K562 (cell line): ENCODE results near the gene DUS1L. TPM values are rescaled to one million over a fixed set of nuclear protein-coding genes. Genes with fewer than 3 reads are reported as not detected.

Experiments
- ATAC-seq: fragments of 200-7000 bp; cut with Tn5 transposase; 3 replicates; pipeline ENCODE4 v1.9.1; 2020; ENCODE audit warnings: moderate library complexity
- BruUV-seq: library from RNA; stranded (reverse); fragments of 400-500 nt; replicated peaks from 2 replicates; lab custom pipeline; 2021; lab: Mats Ljungman, UMichigan
- CTCF ChIA-PET: fragments of 300-600 bp; formaldehyde crosslinking; extraction: SDS; loops from one replicate; lab custom pipeline; 2021; ENCODE audit warnings: low intra/inter-chr PET ratio; lab: Yijun Ruan, JAX
- POLR2A ChIA-PET: fragments of 300-600, 350-650 bp; sonication (Branson Sonifier 250); formaldehyde crosslinking; extraction: SDS; loops from one replicate; lab custom pipeline; 2021; ENCODE audit warnings: antibody characterized with exemption, inconsistent platforms; lab: Yijun Ruan, JAX
- DNase-seq, 4 experiments: peaks; one replicate each; pipeline versions ENCODE4 v3.0.0 to v3.0.0-alpha.2; 2011 to 2018; ENCODE audit warnings: low spot score in 3 of 4, mixed read lengths in 3 of 4; ENCODE audit errors: extremely low read depth in 1 of 4
- FAIRE-seq: peaks from 2 replicates; lab custom pipeline; 2011; peaks lifted over from hg19 to GRCh38; lab: Jason Lieb, UNC
- H2AFZ ChIP-seq: 2 replicates; pipeline ENCODE4 v1.6.0; 2011; ENCODE audit warnings: low read depth, low read length, control low read depth, inconsistent platforms
- H3K27ac ChIP-seq: fragments of 200-600 bp; 3 replicates; pipeline ENCODE4 v1.8.0; 2011; ENCODE audit warnings: low read depth, mild to moderate bottlenecking, control low read depth, inconsistent platforms, low read length, moderate library complexity, mixed read lengths; ENCODE audit errors: extremely low read depth
- H3K27me3 ChIP-seq, 2 experiments: fragments of 300-600 bp in 1 of 2; 2 replicates in 1 of 2; 3 replicates in 1 of 2; pipeline versions ENCODE4 v1.6.0 to v1.8.0; 2011; ENCODE audit warnings: inconsistent platforms in 2 of 2, low read length in 2 of 2, mild to moderate bottlenecking in 1 of 2, mixed read lengths in 1 of 2, moderate library complexity in 1 of 2; ENCODE audit not compliant: control insufficient read depth in 2 of 2, insufficient read depth in 2 of 2
- H3K36me3 ChIP-seq: fragments of 300-600 bp; 3 replicates; pipeline ENCODE4 v1.8.0; 2011; ENCODE audit warnings: mild to moderate bottlenecking, low read length, inconsistent platforms; ENCODE audit not compliant: control insufficient read depth, insufficient read depth
- H3K4me1 ChIP-seq, 2 experiments: fragments of 200-600 bp in 1 of 2; replicated peaks in 1 of 2; 2 replicates in 1 of 2; 3 replicates in 1 of 2; pipeline versions ENCODE4 v1.5.1 to v1.8.0; 2011; ENCODE audit warnings: inconsistent platforms in 2 of 2, low read length in 2 of 2, mild to moderate bottlenecking in 1 of 2, mixed read lengths in 1 of 2, moderate library complexity in 1 of 2; ENCODE audit not compliant: control insufficient read depth in 2 of 2, insufficient read depth in 2 of 2
- H3K4me2 ChIP-seq: 2 replicates; pipeline ENCODE4 v1.6.1; 2011; ENCODE audit warnings: low read length, control low read depth, inconsistent platforms, mixed read lengths; ENCODE audit not compliant: insufficient read depth
- H3K4me3 ChIP-seq: fragments of 200-600 bp; sonication (generic), shearing (Covaris generic); 2 replicates; pipeline ENCODE4 v1.5.1; 2016; ENCODE audit warnings: control low read depth, inconsistent platforms
- H3K79me2 ChIP-seq: fragments of 200-600 bp; 3 replicates; pipeline ENCODE4 v1.8.0; 2011; ENCODE audit warnings: low read length, inconsistent platforms; ENCODE audit not compliant: control insufficient read depth, insufficient read depth
- H3K9ac ChIP-seq, 2 experiments: 2 replicates each; pipeline versions ENCODE4 v1.6.0 to v1.6.1; 2011; ENCODE audit warnings: low read depth in 2 of 2, low read length in 2 of 2, control low read depth in 1 of 2, inconsistent platforms in 1 of 2, mild to moderate bottlenecking in 1 of 2, mixed read lengths in 1 of 2; ENCODE audit not compliant: insufficient read depth in 1 of 2
- H3K9me1 ChIP-seq: one replicate; pipeline ENCODE4 v1.6.0; 2011; ENCODE audit warnings: inconsistent platforms, mild to moderate bottlenecking, low read length, moderate library complexity; ENCODE audit not compliant: control insufficient read depth, insufficient read depth
- H3K9me3 ChIP-seq: replicated peaks from 2 replicates; pipeline ENCODE4 v1.5.1; 2011; ENCODE audit warnings: low read depth, low read length, inconsistent platforms; ENCODE audit not compliant: control insufficient read depth, insufficient read depth
- H4K20me1 ChIP-seq: replicated peaks from 2 replicates; pipeline ENCODE4 v1.6.1; 2011; ENCODE audit warnings: low read length, inconsistent platforms, mixed read lengths; ENCODE audit not compliant: control insufficient read depth, insufficient read depth
- RBBP5 ChIP-seq: fragments of 200-600 bp; sonication (generic); IDR thresholded peaks from 2 replicates; pipeline ENCODE4 v1.6.1; 2012; ENCODE audit warnings: borderline replicate concordance, mild to moderate bottlenecking, low read length, control low read depth, inconsistent platforms; ENCODE audit not compliant: insufficient read depth, poor library complexity, severe bottlenecking
- WGBS: fragments of 100-300 bp; shearing (Covaris generic); methylation state at CpG from one replicate; pipeline ENCODE4 v1.1.6; 2016; ENCODE audit warnings: low coverage, mixed read lengths; ENCODE audit not compliant: insufficient coverage; ENCODE audit errors: missing lambda C conversion rate; 5-methylcytosine and 5-hydroxymethylcytosine counted together
- in situ Hi-C: fragments of 300-500 bp; cut with MboI; formaldehyde crosslinking; loops from 4 replicates; pipeline ENCODE4 v1.15.0; 2018; ENCODE audit warnings: inconsistent platforms, mixed read lengths
- intact Hi-C: fragments of 100-400 bp; cut with micrococcal nuclease; formaldehyde crosslinking; loops from 2 replicates; pipeline ENCODE4 v1.14.2; 2022
- polyA plus RNA-seq, 8 experiments: library from polyadenylated mRNA; depleted of rRNA in 4 of 8; stranded (reverse) in 5 of 8; unstranded in 3 of 8; fragments of >200 nt; fragmentation: Nextera tagmentation in 2 of 8; fragmentation: Illumina TruSeq in 1 of 8; extraction: Ambion mirVana in 2 of 8; extraction: Trizol in 1 of 8; gene quantifications; 2 replicates each; pipeline versions ENCODE4 v1.2.1 to v1.2.3, GENCODE V29; 2011 to 2014; ENCODE audit warnings: inconsistent platforms in 1 of 8, missing spikeins in 1 of 8
- total RNA-seq, 7 experiments: library from RNA; depleted of rRNA in 6 of 7; stranded (reverse); fragments of >200 nt in 6 of 7; fragmentation: Illumina TruSeq in 2 of 7; extraction: Trizol in 2 of 7; gene quantifications; 2 replicates each; pipeline versions ENCODE4 v1.2.1 to v1.2.3, GENCODE V29; 2011 to 2021; ENCODE audit warnings: low replicate concordance in 1 of 7
- TF ChIP-seq, protein P1 (sequence below), 2 experiments: IDR thresholded peaks; 2 replicates each; pipeline ENCODE4 v1.6.1; 2011; ENCODE audit warnings: borderline replicate concordance in 1 of 2, control low read depth in 1 of 2, low read depth in 1 of 2, low read length in 1 of 2, mild to moderate bottlenecking in 1 of 2, mixed read lengths in 1 of 2, moderate library complexity in 1 of 2; ENCODE audit not compliant: insufficient read depth in 1 of 2, insufficient read length in 1 of 2, poor library complexity in 1 of 2, severe bottlenecking in 1 of 2; ENCODE audit errors: extremely low read depth in 1 of 2

Gene DUS1L
- total and polyA plus RNA-seq, 9 of the 15 experiments (the other 6 are each of a cell fraction or from before 2014, with no cell fraction given) = 7.8 to 210 (median 83.9) TPM

- no peak for FAIRE-seq
Measured at GRCh38 chr17:82052638-82053059, 13.0 kb downstream of the DUS1L start.

More at GRCh38 chr17:82052638-82053059, 13.0 kb downstream of the DUS1L start:
- no peaks in the 10 kb centered on the region for H3K27me3 ChIP-seq
- 0 out of 2 replicates have a peak, but pooled peaks cover 11% of the 10 kb centered on the region for H4K20me1 ChIP-seq
- WGBS = 4% methylated on average over 19 of the region's 19 CpGs
- DNase-seq (no peak), ATAC-seq (no peak)
- peak overlapping the region; percentile 88 for H3K4me2 ChIP-seq
- H3K9me1 ChIP-seq = no peaks in the 10 kb centered on the region
- intact Hi-C loops (no loop called here), in situ Hi-C loops (no loop called here)
- H3K27ac ChIP-seq = peak overlapping the region; percentile 68; the same call in 2 of the 3 replicates
- ChIA-PET CTCF (no interaction called here), POLR2A (interaction anchor here (0.6 to 1.0 kb wide), 4 partner anchors 46 to 730 kb away, joined by 3 read pairs; no protein-coding TSS in a partner anchor)
- no peak overlapping the region for H2AFZ ChIP-seq
- no peaks in the 10 kb centered on the region for H3K9me3 ChIP-seq
- BruUV-seq = no TSS peak
- H3K4me1 ChIP-seq = peaks cover 6 to 92% of the 10 kb centered on the region in 2 experiments; a peak in 3 of 5 replicates
- H3K36me3 ChIP-seq = peaks cover 75% of the 10 kb centered on the region; the same call in 2 of the 3 replicates
- no peak for TF ChIP-seq RBBP5
- TF ChIP-seq, protein P1, sequence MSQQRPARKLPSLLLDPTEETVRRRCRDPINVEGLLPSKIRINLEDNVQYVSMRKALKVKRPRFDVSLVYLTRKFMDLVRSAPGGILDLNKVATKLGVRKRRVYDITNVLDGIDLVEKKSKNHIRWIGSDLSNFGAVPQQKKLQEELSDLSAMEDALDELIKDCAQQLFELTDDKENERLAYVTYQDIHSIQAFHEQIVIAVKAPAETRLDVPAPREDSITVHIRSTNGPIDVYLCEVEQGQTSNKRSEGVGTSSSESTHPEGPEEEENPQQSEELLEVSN (IDR thresholded peaks at IDR 0.05; ENCODE audit: borderline replicate concordance in 1 of 2, extremely low read depth in 1 of 2, insufficient read depth in 1 of 2, insufficient read length in 1 of 2, low read depth in 1 of 2, low read length in 1 of 2, poor library complexity in 1 of 2, severe bottlenecking in 1 of 2) = peak in 1 of 2 experiments; percentile 4
- TF ChIP-seq, all 486 proteins: peak for 1
- Histone ChIP-seq H3K79me2 (peaks cover 28% of the 10 kb centered on the region), H3K4me3 (peak overlapping the region; percentile 98), H3K9ac (peak overlapping the region; percentile 80 to 97)
